HEK293 (cell line): Measurements from ENCODE around the gene NCK2.

Source experiments
- KLF1 ChIP-seq: fragments of 450-650 bp; formaldehyde crosslinking; IDR thresholded peaks from 2 replicates; pipeline ENCODE4 v1.5.1; 2016; ENCODE audit warnings: missing biosample characterization, missing genetic modification characterization
- ZNF140 ChIP-seq: fragments of 450-650 bp; formaldehyde crosslinking; IDR thresholded peaks from 2 replicates; pipeline ENCODE4 v1.5.1; 2016; ENCODE audit warnings: missing biosample characterization, missing genetic modification characterization
- ZNF174 ChIP-seq: fragments of 450-650 bp; formaldehyde crosslinking; IDR thresholded peaks from 2 replicates; pipeline ENCODE4 v1.5.0; 2017; ENCODE audit warnings: missing biosample characterization, mild to moderate bottlenecking, missing genetic modification characterization
- ZNF175 ChIP-seq: fragments of 450-650 bp; formaldehyde crosslinking; IDR thresholded peaks from 2 replicates; pipeline ENCODE4 v1.5.1; 2016; ENCODE audit warnings: missing biosample characterization, missing genetic modification characterization
- ZNF202 ChIP-seq: fragments of 450-650 bp; formaldehyde crosslinking; IDR thresholded peaks from 2 replicates; pipeline ENCODE4 v1.5.1; 2016; ENCODE audit warnings: missing biosample characterization, missing genetic modification characterization, borderline replicate concordance
- ZNF274 ChIP-seq, 2 experiments: fragments of 200-500 bp in 1 of 2; fragments of 450-650 bp in 1 of 2; sonication (Bioruptor generic) in 1 of 2; formaldehyde crosslinking in 1 of 2; IDR thresholded peaks; 2 replicates each; pipeline versions ENCODE4 v1.5.1 to v1.6.1; 2014 to 2016; ENCODE audit warnings: borderline replicate concordance in 1 of 2, inconsistent platforms in 1 of 2, low read length in 1 of 2, missing biosample characterization in 1 of 2, missing genetic modification characterization in 1 of 2
- ZNF324 ChIP-seq: fragments of 450-650 bp; formaldehyde crosslinking; IDR thresholded peaks from 2 replicates; pipeline ENCODE4 v1.5.1; 2016; ENCODE audit warnings: missing biosample characterization, missing genetic modification characterization
- ZNF350 ChIP-seq: fragments of 450-650 bp; formaldehyde crosslinking; IDR thresholded peaks from 2 replicates; pipeline ENCODE4 v1.5.0; 2017; ENCODE audit warnings: missing biosample characterization, mild to moderate bottlenecking, missing genetic modification characterization
- ZNF433 ChIP-seq: fragments of 450-650 bp; formaldehyde crosslinking; IDR thresholded peaks from 2 replicates; pipeline ENCODE4 v1.5.1; 2016; ENCODE audit warnings: missing biosample characterization, missing genetic modification characterization, low read depth
- ZNF558 ChIP-seq: fragments of 450-650 bp; formaldehyde crosslinking; IDR thresholded peaks from 2 replicates; pipeline ENCODE4 v1.5.1; 2016; ENCODE audit warnings: missing biosample characterization, missing genetic modification characterization
- ZNF664 ChIP-seq: fragments of 450-650 bp; formaldehyde crosslinking; IDR thresholded peaks from 2 replicates; pipeline ENCODE4 v1.5.1; 2016; ENCODE audit warnings: missing biosample characterization, missing genetic modification characterization
- TF ChIP-seq, protein P1 (sequence below): fragments of 450-650 bp; formaldehyde crosslinking; IDR thresholded peaks from 2 replicates; pipeline ENCODE4 v1.5.1; 2016; ENCODE audit warnings: missing biosample characterization, missing genetic modification characterization
- TF ChIP-seq, protein P2 (sequence below): fragments of 450-650 bp; formaldehyde crosslinking; IDR thresholded peaks from 2 replicates; pipeline ENCODE4 v1.5.1; 2016; ENCODE audit warnings: missing biosample characterization, missing genetic modification characterization
- TF ChIP-seq, protein P3 (sequence below): fragments of 450-650 bp; formaldehyde crosslinking; IDR thresholded peaks from 2 replicates; pipeline ENCODE4 v1.5.1; 2017; ENCODE audit warnings: missing biosample characterization, missing genetic modification characterization

DNA sequence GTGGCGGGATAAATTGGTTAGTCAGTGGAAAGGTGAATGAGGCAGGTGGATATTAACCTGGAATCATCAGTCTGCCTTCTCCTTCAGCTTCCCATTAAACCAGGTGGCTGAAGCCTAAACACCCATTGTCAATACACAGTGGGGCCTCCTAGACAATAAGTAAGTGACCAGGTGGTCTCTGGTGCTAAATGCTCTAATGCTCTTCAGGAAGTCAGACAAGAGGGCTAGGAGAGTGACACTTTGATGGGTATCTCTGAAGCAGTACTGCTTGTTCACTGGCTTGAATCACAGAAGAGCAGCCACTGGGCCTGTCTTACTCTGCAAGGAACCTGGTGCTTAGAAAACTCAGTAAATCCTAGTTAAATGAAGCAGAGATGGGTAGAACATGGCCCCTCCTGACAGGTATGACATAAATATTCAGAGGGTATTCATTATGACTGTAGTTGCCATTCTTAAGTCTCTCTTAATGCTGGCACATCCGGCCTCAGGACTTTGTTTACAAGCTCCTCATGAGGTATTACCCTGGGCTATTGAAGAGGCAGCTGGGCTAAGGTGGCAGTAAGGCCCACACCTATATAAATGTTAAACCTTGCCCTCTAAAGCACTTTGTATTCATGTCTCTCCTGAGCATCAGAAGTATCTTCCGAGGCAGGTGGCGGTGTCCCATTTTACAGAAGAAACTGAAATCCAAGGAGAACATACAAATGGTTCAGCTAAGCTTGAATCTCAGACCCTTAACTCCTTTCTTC, 104.9 kb downstream of the NCK2 start:
- TF ChIP-seq, protein P1, sequence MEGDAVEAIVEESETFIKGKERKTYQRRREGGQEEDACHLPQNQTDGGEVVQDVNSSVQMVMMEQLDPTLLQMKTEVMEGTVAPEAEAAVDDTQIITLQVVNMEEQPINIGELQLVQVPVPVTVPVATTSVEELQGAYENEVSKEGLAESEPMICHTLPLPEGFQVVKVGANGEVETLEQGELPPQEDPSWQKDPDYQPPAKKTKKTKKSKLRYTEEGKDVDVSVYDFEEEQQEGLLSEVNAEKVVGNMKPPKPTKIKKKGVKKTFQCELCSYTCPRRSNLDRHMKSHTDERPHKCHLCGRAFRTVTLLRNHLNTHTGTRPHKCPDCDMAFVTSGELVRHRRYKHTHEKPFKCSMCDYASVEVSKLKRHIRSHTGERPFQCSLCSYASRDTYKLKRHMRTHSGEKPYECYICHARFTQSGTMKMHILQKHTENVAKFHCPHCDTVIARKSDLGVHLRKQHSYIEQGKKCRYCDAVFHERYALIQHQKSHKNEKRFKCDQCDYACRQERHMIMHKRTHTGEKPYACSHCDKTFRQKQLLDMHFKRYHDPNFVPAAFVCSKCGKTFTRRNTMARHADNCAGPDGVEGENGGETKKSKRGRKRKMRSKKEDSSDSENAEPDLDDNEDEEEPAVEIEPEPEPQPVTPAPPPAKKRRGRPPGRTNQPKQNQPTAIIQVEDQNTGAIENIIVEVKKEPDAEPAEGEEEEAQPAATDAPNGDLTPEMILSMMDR (tag by site-specific recombination), result no peak
- TF ChIP-seq ZNF140 (tag by site-specific recombination) (no peak), ZNF664 (tag by site-specific recombination) (no peak), ZNF274 (IDR thresholded peaks at IDR 0.05; ENCODE audit: low read length) (no peak), ZNF274 (tag by site-specific recombination; IDR thresholded peaks at IDR 0.05; ENCODE audit: borderline replicate concordance) (no peak), ZNF175 (tag by site-specific recombination) (no peak), ZNF350 (tag by site-specific recombination) (no peak), ZNF174 (tag by site-specific recombination) (no peak), ZNF202 (no peak), ZNF433 (tag by site-specific recombination) (no peak), ZNF324 (tag by site-specific recombination) (no peak), KLF1 (tag by site-specific recombination) (no peak), ZNF558 (tag by site-specific recombination) (no peak)
- TF ChIP-seq, protein P2, sequence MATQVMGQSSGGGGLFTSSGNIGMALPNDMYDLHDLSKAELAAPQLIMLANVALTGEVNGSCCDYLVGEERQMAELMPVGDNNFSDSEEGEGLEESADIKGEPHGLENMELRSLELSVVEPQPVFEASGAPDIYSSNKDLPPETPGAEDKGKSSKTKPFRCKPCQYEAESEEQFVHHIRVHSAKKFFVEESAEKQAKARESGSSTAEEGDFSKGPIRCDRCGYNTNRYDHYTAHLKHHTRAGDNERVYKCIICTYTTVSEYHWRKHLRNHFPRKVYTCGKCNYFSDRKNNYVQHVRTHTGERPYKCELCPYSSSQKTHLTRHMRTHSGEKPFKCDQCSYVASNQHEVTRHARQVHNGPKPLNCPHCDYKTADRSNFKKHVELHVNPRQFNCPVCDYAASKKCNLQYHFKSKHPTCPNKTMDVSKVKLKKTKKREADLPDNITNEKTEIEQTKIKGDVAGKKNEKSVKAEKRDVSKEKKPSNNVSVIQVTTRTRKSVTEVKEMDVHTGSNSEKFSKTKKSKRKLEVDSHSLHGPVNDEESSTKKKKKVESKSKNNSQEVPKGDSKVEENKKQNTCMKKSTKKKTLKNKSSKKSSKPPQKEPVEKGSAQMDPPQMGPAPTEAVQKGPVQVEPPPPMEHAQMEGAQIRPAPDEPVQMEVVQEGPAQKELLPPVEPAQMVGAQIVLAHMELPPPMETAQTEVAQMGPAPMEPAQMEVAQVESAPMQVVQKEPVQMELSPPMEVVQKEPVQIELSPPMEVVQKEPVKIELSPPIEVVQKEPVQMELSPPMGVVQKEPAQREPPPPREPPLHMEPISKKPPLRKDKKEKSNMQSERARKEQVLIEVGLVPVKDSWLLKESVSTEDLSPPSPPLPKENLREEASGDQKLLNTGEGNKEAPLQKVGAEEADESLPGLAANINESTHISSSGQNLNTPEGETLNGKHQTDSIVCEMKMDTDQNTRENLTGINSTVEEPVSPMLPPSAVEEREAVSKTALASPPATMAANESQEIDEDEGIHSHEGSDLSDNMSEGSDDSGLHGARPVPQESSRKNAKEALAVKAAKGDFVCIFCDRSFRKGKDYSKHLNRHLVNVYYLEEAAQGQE (tag by site-specific recombination), result no peak
- TF ChIP-seq, protein P3, sequence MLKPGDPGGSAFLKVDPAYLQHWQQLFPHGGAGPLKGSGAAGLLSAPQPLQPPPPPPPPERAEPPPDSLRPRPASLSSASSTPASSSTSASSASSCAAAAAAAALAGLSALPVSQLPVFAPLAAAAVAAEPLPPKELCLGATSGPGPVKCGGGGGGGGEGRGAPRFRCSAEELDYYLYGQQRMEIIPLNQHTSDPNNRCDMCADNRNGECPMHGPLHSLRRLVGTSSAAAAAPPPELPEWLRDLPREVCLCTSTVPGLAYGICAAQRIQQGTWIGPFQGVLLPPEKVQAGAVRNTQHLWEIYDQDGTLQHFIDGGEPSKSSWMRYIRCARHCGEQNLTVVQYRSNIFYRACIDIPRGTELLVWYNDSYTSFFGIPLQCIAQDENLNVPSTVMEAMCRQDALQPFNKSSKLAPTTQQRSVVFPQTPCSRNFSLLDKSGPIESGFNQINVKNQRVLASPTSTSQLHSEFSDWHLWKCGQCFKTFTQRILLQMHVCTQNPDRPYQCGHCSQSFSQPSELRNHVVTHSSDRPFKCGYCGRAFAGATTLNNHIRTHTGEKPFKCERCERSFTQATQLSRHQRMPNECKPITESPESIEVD (tag by site-specific recombination), result no peak
